Nephron progenitor cell (in vitro differentiated cells): ENCODE measurements around the gene CELA2A.
"Not testable (repeated sequence)": the region's sequence is repeated elsewhere in the genome, so short reads cannot be mapped to it uniquely, and the experiment has no call there.

Experiments
- DNase-seq: peaks from one replicate; pipeline ENCODE4 v3.0.0; 2021
- H3K27ac Mint-ChIP-seq: 2 replicates; pipeline ENCODE4 v1.8.0; 2021; ENCODE audit warnings: mild to moderate bottlenecking, moderate library complexity, mixed read lengths
- H3K27me3 Mint-ChIP-seq: 2 replicates; pipeline ENCODE4 v1.8.0; 2021; ENCODE audit warnings: mild to moderate bottlenecking, low read depth, mixed read lengths; ENCODE audit not compliant: poor library complexity
- H3K36me3 Mint-ChIP-seq: 2 replicates; pipeline ENCODE4 v1.8.0; 2021; ENCODE audit warnings: low read depth, mixed read lengths
- H3K4me1 Mint-ChIP-seq: 2 replicates; pipeline ENCODE4 v1.8.0; 2021; ENCODE audit warnings: mixed read lengths
- H3K4me3 Mint-ChIP-seq: 2 replicates; pipeline ENCODE4 v1.8.0; 2021; ENCODE audit warnings: mild to moderate bottlenecking, moderate library complexity, mixed read lengths
- H3K9me3 Mint-ChIP-seq: 2 replicates; pipeline ENCODE4 v1.8.0; 2021; ENCODE audit warnings: mild to moderate bottlenecking, moderate library complexity, mixed read lengths
- CTCF ChIP-seq: fragments of 200-600 bp; sonication (generic); IDR thresholded peaks from 2 replicates; pipeline ENCODE4 v1.5.0; 2021; ENCODE audit warnings: antibody characterized with exemption

Gene CELA2A

GRCh38 chr1:15468145-15468544 lies 11.6 kb downstream of the CELA2A start:
- Mint-ChIP-seq H3K4me1 (peaks cover 21% of the 10 kb centered on the region), H3K36me3 (peaks cover 5% of the 10 kb centered on the region), H3K27me3 (peaks cover 14% of the 10 kb centered on the region), H3K4me3 (no peak overlapping the region), H3K9me3 (peaks cover 15% of the 10 kb centered on the region), H3K27ac (no peak overlapping the region)
- no peak for TF ChIP-seq CTCF
- no peak for DNase-seq

- Mint-ChIP-seq H3K4me3 (no peak overlapping the region), H3K27ac (no peak overlapping the region), H3K4me1 (peaks cover 9% of the 10 kb centered on the region), H3K27me3 (peaks cover 14% of the 10 kb centered on the region), H3K9me3 (peaks cover 15% of the 10 kb centered on the region), H3K36me3 (peaks cover 5% of the 10 kb centered on the region)
- no peak for TF ChIP-seq CTCF
- no peak for DNase-seq
These were observed 12.8 kb downstream of the CELA2A start for GRCh38 chr1:15469361-15469760.

DNA sequence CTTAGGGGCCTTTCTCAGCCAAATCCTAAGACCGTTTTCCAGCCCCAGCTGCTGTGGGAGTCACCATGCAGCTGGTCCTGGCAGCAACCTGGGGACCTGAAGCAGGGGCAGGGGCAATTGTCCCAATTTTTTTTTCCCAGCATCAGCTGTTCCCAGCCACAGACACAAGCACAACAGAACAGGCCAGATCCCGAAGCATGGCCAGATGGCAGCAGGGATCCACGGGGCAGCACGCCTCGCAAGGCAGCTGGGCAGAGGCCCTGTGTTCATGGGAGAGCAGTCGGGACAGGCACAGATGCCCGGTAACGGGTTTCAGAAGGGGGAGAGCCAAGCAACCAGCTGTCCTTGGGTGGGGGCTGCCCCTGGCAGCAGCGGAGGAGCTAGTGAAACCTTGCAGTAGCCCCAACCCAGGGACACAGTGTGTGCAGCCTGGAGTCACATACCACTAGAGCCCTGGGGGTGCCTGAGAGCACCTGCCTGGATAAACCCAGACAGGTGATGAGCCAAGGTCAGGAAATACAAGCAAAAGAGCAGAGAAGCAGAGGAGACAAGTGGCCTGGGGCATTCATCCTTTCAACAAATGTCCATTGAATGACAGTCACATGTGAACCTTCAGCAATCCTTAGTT lies 13.4 kb downstream of the CELA2A start:
- not testable (repeated sequence) for H3K36me3 Mint-ChIP-seq, DNase-seq
- H3K27ac Mint-ChIP-seq, result peak overlapping the region; percentile 69

DNA sequence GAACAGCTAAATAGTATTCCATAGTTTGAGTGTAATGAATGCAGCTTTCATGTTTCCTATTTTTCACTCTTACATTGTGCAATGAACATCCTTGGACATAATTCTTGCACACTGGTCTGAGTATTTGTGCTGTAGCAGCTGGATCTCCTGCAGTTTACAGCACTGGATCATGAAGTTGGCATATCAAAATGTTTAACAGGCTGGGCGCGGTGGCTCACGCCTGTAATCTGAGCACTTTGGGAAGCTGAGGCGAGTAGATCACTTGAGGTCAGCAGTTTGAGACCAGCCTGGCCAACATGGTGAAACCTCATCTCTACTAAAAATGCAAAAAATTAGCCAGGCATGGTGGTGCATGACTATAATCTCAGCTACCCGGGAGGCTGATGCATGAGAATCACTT lies 14.5 kb downstream of the CELA2A start:
- not testable (repeated sequence) for DNase-seq, H3K36me3 Mint-ChIP-seq, H3K4me3 Mint-ChIP-seq, H3K27ac Mint-ChIP-seq, H3K4me1 Mint-ChIP-seq
- Mint-ChIP-seq H3K27me3 (peaks cover 14% of the 10 kb centered on the region), H3K9me3 (peaks cover 15% of the 10 kb centered on the region)

More for the DNA sequence above, 13.4 kb downstream of the CELA2A start:
- H3K27me3 Mint-ChIP-seq, result peaks cover 14% of the 10 kb centered on the region
- H3K4me1 Mint-ChIP-seq, result not testable (repeated sequence)
- peak overlapping the region; percentile 21 for H3K4me3 Mint-ChIP-seq
- H3K9me3 Mint-ChIP-seq, result peaks cover 15% of the 10 kb centered on the region

- not testable (repeated sequence) for H3K36me3 Mint-ChIP-seq
These were observed 15.2 kb downstream of the CELA2A start for GRCh38 chr1:15471723-15472122.

GRCh38 chr1:15472587-15472986 lies 16.1 kb downstream of the CELA2A start:
- Mint-ChIP-seq H3K27me3 (peaks cover 7% of the 10 kb centered on the region), H3K27ac (no peak overlapping the region), H3K4me3 (no peak overlapping the region), H3K9me3 (peaks cover 15% of the 10 kb centered on the region), H3K36me3 (peaks cover 5% of the 10 kb centered on the region), H3K4me1 (peaks cover 6% of the 10 kb centered on the region)
- DNase-seq, result no peak
- no peak for TF ChIP-seq CTCF

More at GRCh38 chr1:15471723-15472122, 15.2 kb downstream of the CELA2A start:
- DNase-seq, H3K27me3 Mint-ChIP-seq, H3K27ac Mint-ChIP-seq, H3K4me1 Mint-ChIP-seq, H3K4me3 Mint-ChIP-seq: not testable (repeated sequence)
- H3K9me3 Mint-ChIP-seq, result peaks cover 15% of the 10 kb centered on the region

GRCh38 chr1:15475752-15476314 lies 19.3 kb downstream of the CELA2A start, which contains the start of gene CELA2B:
CELA2B (plus strand) TSS chr1:15476104; CDS start chr1:15476126, 22 bp downstream.
- no peak within 1 kb of the TSS for H3K4me3 Mint-ChIP-seq
- no peaks in the 10 kb centered on the region for H3K27me3 Mint-ChIP-seq
- H3K4me1 Mint-ChIP-seq, result no peaks in the 10 kb centered on the region
- H3K27ac Mint-ChIP-seq, result no peak within 1 kb of the TSS
- no peak for DNase-seq
- peaks cover 6% of the 10 kb centered on the region for H3K9me3 Mint-ChIP-seq
- TF ChIP-seq CTCF, result no peak
- H3K36me3 Mint-ChIP-seq, result no peaks in the 10 kb centered on the region
